ENCODE results near the gene TM9SF1. TPM values are rescaled to one million over a fixed set of nuclear protein-coding genes. Genes with fewer than 3 reads are reported as not detected.

Gene TM9SF1
- total and polyA plus RNA-seq, 2 of the 13 experiments (the other 11 are each of a cell fraction or from before 2014, with no cell fraction given), result 83.2 to 110 TPM

GRCh38 chr14:24160850-24161804 lies 34.1 kb downstream of the TM9SF1 start, which contains the start of gene IRF9 (continued):
- TF ChIP-seq, protein P1, sequence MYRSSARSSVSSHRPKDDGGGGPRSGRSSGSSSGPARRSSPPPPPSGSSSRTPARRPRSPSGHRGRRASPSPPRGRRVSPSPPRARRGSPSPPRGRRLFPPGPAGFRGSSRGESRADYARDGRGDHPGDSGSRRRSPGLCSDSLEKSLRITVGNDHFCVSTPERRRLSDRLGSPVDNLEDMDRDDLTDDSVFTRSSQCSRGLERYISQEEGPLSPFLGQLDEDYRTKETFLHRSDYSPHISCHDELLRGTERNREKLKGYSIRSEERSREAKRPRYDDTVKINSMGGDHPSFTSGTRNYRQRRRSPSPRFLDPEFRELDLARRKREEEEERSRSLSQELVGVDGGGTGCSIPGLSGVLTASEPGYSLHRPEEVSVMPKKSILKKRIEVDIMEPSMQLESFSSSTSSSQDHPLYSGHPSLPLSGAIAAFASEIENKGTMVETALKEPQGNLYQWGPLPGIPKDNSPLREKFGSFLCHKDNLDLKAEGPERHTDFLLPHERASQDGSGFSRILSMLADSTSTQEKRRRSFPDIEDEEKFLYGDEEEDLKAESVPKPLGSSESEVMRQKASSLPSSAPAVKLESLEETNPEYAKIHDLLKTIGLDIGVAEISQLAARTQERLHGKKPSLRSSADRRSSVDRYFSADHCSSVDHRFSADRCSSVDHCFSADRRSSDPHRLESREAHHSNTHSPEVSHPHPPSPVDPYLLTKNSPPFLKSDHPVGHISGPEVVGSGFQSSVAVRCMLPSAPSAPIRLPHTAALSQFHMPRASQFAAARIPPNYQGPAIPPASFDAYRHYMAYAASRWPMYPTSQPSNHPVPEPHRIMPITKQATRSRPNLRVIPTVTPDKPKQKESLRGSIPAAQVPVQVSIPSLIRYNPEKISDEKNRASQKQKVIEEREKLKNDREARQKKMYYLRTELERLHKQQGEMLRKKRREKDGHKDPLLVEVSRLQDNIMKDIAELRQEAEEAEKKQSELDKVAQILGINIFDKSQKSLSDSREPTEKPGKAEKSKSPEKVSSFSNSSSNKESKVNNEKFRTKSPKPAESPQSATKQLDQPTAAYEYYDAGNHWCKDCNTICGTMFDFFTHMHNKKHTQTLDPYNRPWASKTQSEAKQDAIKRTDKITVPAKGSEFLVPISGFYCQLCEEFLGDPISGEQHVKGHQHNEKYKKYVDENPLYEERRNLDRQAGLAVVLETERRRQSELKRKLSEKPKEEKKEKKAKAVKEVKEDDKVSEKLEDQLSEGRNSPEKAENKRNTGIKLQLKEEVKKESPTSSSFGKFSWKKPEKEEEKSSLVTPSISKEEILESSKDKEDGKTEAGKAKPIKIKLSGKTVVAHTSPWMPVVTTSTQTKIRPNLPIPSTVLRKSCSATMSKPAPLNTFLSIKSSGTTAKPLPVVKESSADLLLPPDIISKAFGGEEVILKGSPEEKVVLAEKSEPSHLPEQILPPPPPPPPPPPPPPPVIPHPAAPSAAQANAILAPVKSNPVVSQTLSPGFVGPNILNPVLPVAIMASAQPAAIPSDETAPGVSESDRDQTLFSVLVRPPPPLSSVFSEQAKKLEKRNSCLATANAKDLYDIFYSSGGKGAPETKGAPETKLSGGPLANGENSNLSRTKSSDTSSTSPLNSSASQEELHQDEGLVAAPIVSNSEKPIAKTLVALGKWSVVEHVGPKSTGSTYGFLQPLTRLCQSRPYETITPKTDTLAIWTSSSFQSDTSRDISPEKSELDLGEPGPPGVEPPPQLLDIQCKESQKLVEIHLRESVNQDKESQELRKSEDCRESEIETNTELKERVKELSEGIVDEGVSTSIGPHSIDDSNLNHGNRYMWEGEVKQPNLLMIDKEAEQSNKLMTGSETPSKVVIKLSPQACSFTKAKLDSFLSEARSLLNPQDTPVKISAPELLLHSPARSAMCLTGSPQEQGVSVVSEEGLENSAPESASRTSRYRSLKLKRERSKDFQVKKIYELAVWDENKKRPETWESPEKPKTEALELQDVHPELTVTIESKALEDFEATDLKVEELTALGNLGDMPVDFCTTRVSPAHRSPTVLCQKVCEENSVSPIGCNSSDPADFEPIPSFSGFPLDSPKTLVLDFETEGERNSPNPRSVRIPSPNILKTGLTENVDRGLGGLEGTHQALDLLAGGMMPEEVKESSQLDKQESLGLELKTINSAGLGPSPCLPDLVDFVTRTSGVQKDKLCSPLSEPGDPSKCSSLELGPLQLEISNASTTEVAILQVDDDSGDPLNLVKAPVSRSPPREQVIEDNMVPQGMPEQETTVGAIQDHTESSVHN (CRISPR knock-in tag; IDR thresholded peaks at IDR 0.05), result peak; percentile 97
- TF ChIP-seq ZNF44 (CRISPR knock-in tag; IDR thresholded peaks at IDR 0.05) (peak; percentile 83; the same call in 1 of the 2 replicates), ZNF546 (CRISPR knock-in tag; conservative IDR thresholded peaks at IDR 0.05) (peak; percentile 89), SALL1 (CRISPR knock-in tag; IDR thresholded peaks at IDR 0.05) (peak; percentile 100), TEAD2 (CRISPR knock-in tag; IDR thresholded peaks at IDR 0.05) (no peak), SP140L (CRISPR knock-in tag; IDR thresholded peaks at IDR 0.05; ENCODE audit: borderline replicate concordance) (0 out of 2 replicates have a peak, but pooled peaks have one; percentile 97), ZNF230 (CRISPR knock-in tag; IDR thresholded peaks at IDR 0.05) (peak; percentile 89; the same call in 1 of the 2 replicates), GATA4 (IDR thresholded peaks at IDR 0.05; ENCODE audit: borderline replicate concordance, low read depth) (peak; percentile 88), IRF2 (CRISPR knock-in tag; IDR thresholded peaks at IDR 0.05) (peak; percentile 100), ZBTB38 (CRISPR knock-in tag; IDR thresholded peaks at IDR 0.05) (peak; percentile 94), KDM4B (CRISPR knock-in tag; IDR thresholded peaks at IDR 0.05) (peak; percentile 100), PHF21A (CRISPR knock-in tag; IDR thresholded peaks at IDR 0.05) (peak; percentile 95; the same call in 1 of the 2 replicates), MIER2 (CRISPR knock-in tag; IDR thresholded peaks at IDR 0.05) (peak; percentile 91), EED (CRISPR knock-in tag; IDR thresholded peaks at IDR 0.05) (no peak), KDM5A (IDR thresholded peaks at IDR 0.05; ENCODE audit: borderline replicate concordance, low read length) (peak; percentile 58; the same call in 1 of the 2 replicates), ZSCAN30 (CRISPR knock-in tag; IDR thresholded peaks at IDR 0.05) (peak; percentile 96)
- TF ChIP-seq, protein P2, sequence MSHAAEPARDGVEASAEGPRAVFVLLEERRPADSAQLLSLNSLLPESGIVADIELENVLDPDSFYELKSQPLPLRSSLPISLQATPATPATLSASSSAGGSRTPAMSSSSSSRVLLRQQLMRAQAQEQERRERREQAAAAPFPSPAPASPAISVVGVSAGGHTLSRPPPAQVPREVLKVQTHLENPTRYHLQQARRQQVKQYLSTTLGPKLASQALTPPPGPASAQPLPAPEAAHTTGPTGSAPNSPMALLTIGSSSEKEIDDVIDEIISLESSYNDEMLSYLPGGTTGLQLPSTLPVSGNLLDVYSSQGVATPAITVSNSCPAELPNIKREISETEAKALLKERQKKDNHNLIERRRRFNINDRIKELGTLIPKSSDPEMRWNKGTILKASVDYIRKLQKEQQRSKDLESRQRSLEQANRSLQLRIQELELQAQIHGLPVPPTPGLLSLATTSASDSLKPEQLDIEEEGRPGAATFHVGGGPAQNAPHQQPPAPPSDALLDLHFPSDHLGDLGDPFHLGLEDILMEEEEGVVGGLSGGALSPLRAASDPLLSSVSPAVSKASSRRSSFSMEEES (CRISPR knock-in tag; IDR thresholded peaks at IDR 0.05), result peak; percentile 100
- TF ChIP-seq, protein P3, sequence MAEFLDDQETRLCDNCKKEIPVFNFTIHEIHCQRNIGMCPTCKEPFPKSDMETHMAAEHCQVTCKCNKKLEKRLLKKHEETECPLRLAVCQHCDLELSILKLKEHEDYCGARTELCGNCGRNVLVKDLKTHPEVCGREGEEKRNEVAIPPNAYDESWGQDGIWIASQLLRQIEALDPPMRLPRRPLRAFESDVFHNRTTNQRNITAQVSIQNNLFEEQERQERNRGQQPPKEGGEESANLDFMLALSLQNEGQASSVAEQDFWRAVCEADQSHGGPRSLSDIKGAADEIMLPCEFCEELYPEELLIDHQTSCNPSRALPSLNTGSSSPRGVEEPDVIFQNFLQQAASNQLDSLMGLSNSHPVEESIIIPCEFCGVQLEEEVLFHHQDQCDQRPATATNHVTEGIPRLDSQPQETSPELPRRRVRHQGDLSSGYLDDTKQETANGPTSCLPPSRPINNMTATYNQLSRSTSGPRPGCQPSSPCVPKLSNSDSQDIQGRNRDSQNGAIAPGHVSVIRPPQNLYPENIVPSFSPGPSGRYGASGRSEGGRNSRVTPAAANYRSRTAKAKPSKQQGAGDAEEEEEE (CRISPR knock-in tag; IDR thresholded peaks at IDR 0.05; ENCODE audit: borderline replicate concordance), result peak; percentile 92; the same call in 1 of the 2 replicates
